Measurements from ENCODE around the gene SCN7A.
"Not testable (repeated sequence)": the region's sequence is repeated elsewhere in the genome, so short reads cannot be mapped to it uniquely, and the experiment has no call there.

The SCN7A gene

GRCh38 chr2:166494140-166494624 lies at the start of gene SCN7A:
Gene SCN7A, minus strand, starts transcription at chr2:166494249. Its CDS starts 16,553 bp downstream, at chr2:166477696.
- DNase-seq (ENCODE audit: low read depth), result no peak

GRCh38 chr2:166539340-166540162 lies 45.5 kb upstream of the SCN7A start:
- no peak for DNase-seq (ENCODE audit: low read depth)

GRCh38 chr2:166536111-166536510 lies 42.1 kb upstream of the SCN7A start:
- no peak for DNase-seq (ENCODE audit: low read depth)

GRCh38 chr2:166521155-166521554 lies 27.1 kb upstream of the SCN7A start:
- DNase-seq (ENCODE audit: low read depth), result no peak

- no peak for DNase-seq (ENCODE audit: low read depth)
Observed at GRCh38 chr2:166520604-166521003, 26.6 kb upstream of the SCN7A start.

- no peak for DNase-seq (ENCODE audit: low read depth)
Observed at GRCh38 chr2:166519391-166519962, 25.4 kb upstream of the SCN7A start.

GRCh38 chr2:166518634-166519390 lies 24.8 kb upstream of the SCN7A start:
- no peak for DNase-seq (ENCODE audit: low read depth)

- no peak for DNase-seq (ENCODE audit: low read depth)
Observed at GRCh38 chr2:166517533-166518061, 23.5 kb upstream of the SCN7A start.

- no peak for DNase-seq (ENCODE audit: low read depth)
Observed at GRCh38 chr2:166516712-166517303, 22.8 kb upstream of the SCN7A start.

- no peak for DNase-seq (ENCODE audit: low read depth)
Observed at GRCh38 chr2:166513952-166514351, 19.9 kb upstream of the SCN7A start.

GRCh38 chr2:166499281-166499680 lies 5.2 kb upstream of the SCN7A start:
- DNase-seq (ENCODE audit: low read depth), result no peak

- no peak for DNase-seq (ENCODE audit: low read depth)
Observed at GRCh38 chr2:166491461-166491860, 2.6 kb downstream of the SCN7A start.

GRCh38 chr2:166487171-166487570 lies 6.9 kb downstream of the SCN7A start:
- DNase-seq (ENCODE audit: low read depth), result no peak

GRCh38 chr2:166485558-166486178 lies 8.4 kb downstream of the SCN7A start:
- DNase-seq (ENCODE audit: low read depth), result no peak

- DNase-seq (ENCODE audit: low read depth), result no peak
Observed at GRCh38 chr2:166472332-166472731, 21.7 kb downstream of the SCN7A start.

GRCh38 chr2:166468124-166469024 lies 25.7 kb downstream of the SCN7A start:
- no peak for DNase-seq (ENCODE audit: low read depth)

GRCh38 chr2:166464187-166464586 lies 29.9 kb downstream of the SCN7A start:
- DNase-seq (ENCODE audit: low read depth), result no peak

- no peak for DNase-seq (ENCODE audit: low read depth)
Observed at GRCh38 chr2:166463640-166464039, 30.4 kb downstream of the SCN7A start.

- no peak for DNase-seq (ENCODE audit: low read depth)
Observed at GRCh38 chr2:166458674-166459073, 35.4 kb downstream of the SCN7A start.

- not testable (repeated sequence) for DNase-seq (ENCODE audit: low read depth)
Observed at GRCh38 chr2:166455823-166456222, 38.2 kb downstream of the SCN7A start.

Measured in activated T-cell treated with anti-CD3 and anti-CD28 coated beads for 1 hour (primary cell).